SK-N-SH treated with all-trans-retinoic acid at 6 μM for 48 hours (cell line): Measurements from ENCODE around the gene OR52E5.

ENCODE experiments used
- CSRNP3 ChIP-seq: fragments of 250-450 bp; sonication (Bioruptor Pico); IDR thresholded peaks from 2 replicates; pipeline ENCODE4 v1.5.1; 2021; ENCODE audit warnings: mild to moderate bottlenecking, moderate library complexity
- GLIS3 ChIP-seq: fragments of 250-450 bp; sonication (Bioruptor Pico); IDR thresholded peaks from 2 replicates; pipeline ENCODE4 v1.5.0; 2020; ENCODE audit warnings: mild to moderate bottlenecking, moderate library complexity
- PATZ1 ChIP-seq: fragments of 250-450 bp; sonication (Bioruptor Pico); IDR thresholded peaks from 2 replicates; pipeline ENCODE4 v1.8.0; 2020; ENCODE audit warnings: mild to moderate bottlenecking, moderate library complexity, borderline replicate concordance
- PPARA ChIP-seq: fragments of 250-450 bp; sonication (Bioruptor Pico); IDR thresholded peaks from 2 replicates; pipeline ENCODE4 v1.5.0; 2020; ENCODE audit warnings: mild to moderate bottlenecking, borderline replicate concordance
- RARB ChIP-seq: fragments of 250-450 bp; sonication (Bioruptor Pico); IDR thresholded peaks from 2 replicates; pipeline ENCODE4 v1.8.0; 2021; ENCODE audit warnings: mild to moderate bottlenecking, moderate library complexity
- SNAI2 ChIP-seq: fragments of 250-450 bp; sonication (Bioruptor Pico); IDR thresholded peaks from 2 replicates; pipeline ENCODE4 v1.5.0; 2020; ENCODE audit warnings: mild to moderate bottlenecking, moderate library complexity
- TCF4 ChIP-seq: fragments of 250-450 bp; sonication (Bioruptor Pico); IDR thresholded peaks from 2 replicates; pipeline ENCODE4 v1.8.0; 2021; ENCODE audit warnings: mild to moderate bottlenecking, moderate library complexity, borderline replicate concordance
- ZFP30 ChIP-seq: fragments of 450-650 bp; formaldehyde crosslinking; IDR thresholded peaks from 2 replicates; pipeline ENCODE4 v1.5.0; 2022; ENCODE audit warnings: mild to moderate bottlenecking, moderate library complexity

DNA sequence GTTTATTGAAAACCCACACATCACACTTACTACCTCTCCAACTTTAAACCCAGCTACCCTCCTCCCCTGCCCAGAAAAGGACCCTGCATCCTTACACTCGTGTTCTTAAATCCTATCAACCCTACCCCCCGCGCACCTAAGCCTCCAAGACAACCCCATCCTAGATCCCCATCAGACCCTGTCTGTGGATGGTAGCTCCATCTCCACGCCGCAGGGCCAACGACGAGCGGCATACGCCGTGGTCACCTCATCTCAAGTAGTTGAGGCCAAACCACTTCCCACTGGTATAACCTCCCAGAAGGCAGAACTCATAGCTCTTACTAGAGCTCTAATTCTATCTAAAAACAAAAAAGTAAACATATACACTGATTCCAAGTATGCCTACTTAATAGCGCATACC, 39.7 kb downstream of the OR52E5 start:
- TF ChIP-seq PPARA (CRISPR knock-in tag) (no peak), ZFP30 (CRISPR knock-in tag) (no peak), PATZ1 (CRISPR knock-in tag) (no peak), RARB (no peak), SNAI2 (no peak), CSRNP3 (no peak), TCF4 (no peak), GLIS3 (CRISPR knock-in tag) (no peak)
